ENCODE data around the gene EIF4ENIF1.

EIF4ENIF1 gene

GRCh38 chr22:31477329-31477728 lies 12.3 kb downstream of the EIF4ENIF1 start:
- no peak for TF ChIP-seq CTCF (conservative IDR thresholded peaks at IDR 0.05; ENCODE audit: low read depth, low read length)
- H3K4me3 ChIP-seq (ENCODE audit: low read length) = no peak overlapping the region

GRCh38 chr22:31475800-31476199 lies 13.8 kb downstream of the EIF4ENIF1 start:
- H3K4me3 ChIP-seq (ENCODE audit: low read length) = no peak overlapping the region
- no peak for DNase-seq (ENCODE audit: low read depth)
- no peak for TF ChIP-seq CTCF (conservative IDR thresholded peaks at IDR 0.05; ENCODE audit: low read depth, low read length)

More at GRCh38 chr22:31477329-31477728, 12.3 kb downstream of the EIF4ENIF1 start:
- no peak for DNase-seq (ENCODE audit: low read depth)

- no peak for TF ChIP-seq CTCF (conservative IDR thresholded peaks at IDR 0.05; ENCODE audit: low read depth, low read length)
- no peak for DNase-seq (ENCODE audit: low read depth)
Observed at GRCh38 chr22:31474743-31475142, 14.9 kb downstream of the EIF4ENIF1 start.

GRCh38 chr22:31465307-31465706 lies 24.3 kb downstream of the EIF4ENIF1 start:
- no peak overlapping the region for H3K4me3 ChIP-seq (ENCODE audit: low read length)
- DNase-seq (ENCODE audit: low read depth) = no peak
- TF ChIP-seq CTCF (conservative IDR thresholded peaks at IDR 0.05; ENCODE audit: low read depth, low read length) = no peak

More at GRCh38 chr22:31474743-31475142, 14.9 kb downstream of the EIF4ENIF1 start:
- H3K4me3 ChIP-seq (ENCODE audit: low read length) = no peak overlapping the region

- TF ChIP-seq CTCF (conservative IDR thresholded peaks at IDR 0.05; ENCODE audit: low read depth, low read length) = no peak
- H3K4me3 ChIP-seq (ENCODE audit: low read length) = no peak overlapping the region
- DNase-seq (ENCODE audit: low read depth) = no peak
Observed at GRCh38 chr22:31461699-31462098, 27.9 kb downstream of the EIF4ENIF1 start.

GRCh38 chr22:31451709-31452571 lies 37.7 kb downstream of the EIF4ENIF1 start:
- peak; percentile 85 for TF ChIP-seq CTCF (conservative IDR thresholded peaks at IDR 0.05; ENCODE audit: low read depth, low read length)
- DNase-seq (ENCODE audit: low read depth) = no peak
- no peak overlapping the region for H3K4me3 ChIP-seq (ENCODE audit: low read length)

- no peak for DNase-seq (ENCODE audit: low read depth)
- no peak for TF ChIP-seq CTCF (conservative IDR thresholded peaks at IDR 0.05; ENCODE audit: low read depth, low read length)
- no peak overlapping the region for H3K4me3 ChIP-seq (ENCODE audit: low read length)
Observed at GRCh38 chr22:31449506-31449905, 40.1 kb downstream of the EIF4ENIF1 start.
